GM12872 (cell line): ENCODE data around the gene PRR16.

ENCODE experiments used
- CTCF ChIP-seq: IDR thresholded peaks from 3 replicates; pipeline ENCODE4 v1.5.1; 2011; ENCODE audit warnings: low read depth, mild to moderate bottlenecking, low read length, moderate library complexity; ENCODE audit not compliant: insufficient read depth

Gene PRR16

GRCh38 chr5:120552638-120553037 is 88.5 kb downstream of the PRR16 start:
- no peak for TF ChIP-seq CTCF

- no peak for TF ChIP-seq CTCF
Measured at GRCh38 chr5:120555345-120555744, 91.2 kb downstream of the PRR16 start.

- TF ChIP-seq CTCF: no peak
Measured at GRCh38 chr5:120564013-120564412, 99.9 kb downstream of the PRR16 start.

- no peak for TF ChIP-seq CTCF
Measured at GRCh38 chr5:120567066-120567465, 103.0 kb downstream of the PRR16 start.

GRCh38 chr5:120567921-120568320 is 103.8 kb downstream of the PRR16 start:
- no peak for TF ChIP-seq CTCF

- TF ChIP-seq CTCF: no peak
Measured at GRCh38 chr5:120568711-120569110, 104.6 kb downstream of the PRR16 start.

- TF ChIP-seq CTCF: no peak
Measured at GRCh38 chr5:120576588-120576987, 112.5 kb downstream of the PRR16 start.

GRCh38 chr5:120582635-120583034 is 118.5 kb downstream of the PRR16 start:
- no peak for TF ChIP-seq CTCF
